HAP-1 (cell line): ENCODE results near the gene RNF8.
A peak's percentile ranks its signal among the peaks of the same experiment; 100 is the strongest.

Experiments used
- DNase-seq, 2 experiments: peaks; one replicate each; pipeline ENCODE4 v3.0.0-alpha.2; 2016 to 2020; ENCODE audit warnings: low spot score in 2 of 2
- H3K27me3 ChIP-seq: fragments of 250-450 bp; sonication (Bioruptor Pico); 2 replicates; pipeline ENCODE4 v1.5.1; 2020; ENCODE audit warnings: low read depth, mild to moderate bottlenecking, moderate library complexity
- H3K36me3 ChIP-seq: fragments of 250-450 bp; sonication (Bioruptor Pico); replicated peaks from 2 replicates; pipeline ENCODE4 v1.5.1; 2020; ENCODE audit warnings: mild to moderate bottlenecking
- H3K4me1 ChIP-seq: fragments of 250-450 bp; sonication (Bioruptor Pico); 2 replicates; pipeline ENCODE4 v1.5.1; 2020; ENCODE audit warnings: mild to moderate bottlenecking
- H3K4me3 ChIP-seq: fragments of 250-450 bp; sonication (Bioruptor Pico); 2 replicates; pipeline ENCODE4 v1.5.1; 2020; ENCODE audit warnings: mild to moderate bottlenecking, moderate library complexity
- H3K9me3 ChIP-seq: fragments of 250-450 bp; sonication (Bioruptor Pico); 2 replicates; pipeline ENCODE4 v1.5.1; 2020; ENCODE audit warnings: mild to moderate bottlenecking, moderate library complexity
- in situ Hi-C: fragments of 300-500 bp; cut with MboI; formaldehyde crosslinking; loops from 3 replicates; pipeline ENCODE4 v1.14.3; 2020; ENCODE audit warnings: low sequenced_read_pairs, inconsistent platforms, mixed read lengths

RNF8 gene

DNA sequence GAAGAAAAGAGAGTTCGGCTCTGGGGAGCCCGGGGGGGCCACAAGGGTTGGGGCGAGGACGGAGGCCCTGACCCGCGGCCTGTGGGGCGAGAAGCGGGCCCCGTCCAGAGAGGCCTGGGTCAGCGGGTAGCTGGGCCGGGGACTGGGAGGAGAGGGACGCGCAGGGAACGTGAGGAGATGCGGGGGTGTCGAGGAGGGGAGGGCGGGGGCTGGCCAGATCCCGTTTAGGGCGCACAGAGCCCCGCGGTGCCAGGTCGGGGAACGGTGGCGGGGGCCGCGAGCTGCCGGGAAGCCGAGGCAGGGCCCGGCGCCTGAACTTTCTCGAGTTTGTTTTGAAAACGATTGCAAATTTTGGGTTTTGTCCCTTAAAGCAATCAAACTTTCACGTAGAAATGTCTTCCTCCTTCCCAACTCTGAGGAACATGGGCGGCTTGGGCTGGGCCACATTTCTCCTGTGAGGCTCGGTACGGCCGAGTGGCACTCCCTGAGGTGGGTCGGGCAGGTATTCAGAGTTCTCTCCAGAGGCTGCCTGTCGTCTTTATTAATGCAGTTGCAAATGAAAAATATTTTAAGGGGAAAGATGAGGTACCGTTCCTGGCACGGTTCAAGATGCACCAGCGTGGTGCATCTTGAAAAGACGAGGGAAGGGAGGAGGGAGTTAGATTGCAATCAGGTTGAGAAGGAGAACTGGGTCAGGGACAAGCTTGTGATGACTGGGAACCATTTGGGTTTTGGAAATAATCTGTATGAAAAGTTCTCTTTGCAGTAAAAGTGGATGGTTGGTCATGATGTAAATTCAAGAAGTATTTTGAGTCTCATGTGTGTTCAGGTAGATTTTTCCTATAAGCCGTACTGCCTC lies 972 bp downstream of the RNF8 start:
- Histone ChIP-seq H3K9me3 (no peaks in the 10 kb centered on the region), H3K27me3 (no peaks in the 10 kb centered on the region), H3K36me3 (no peaks in the 10 kb centered on the region; the same call in 1 of the 2 replicates), H3K4me3 (peak overlapping the region; percentile 95), H3K4me1 (peaks cover 9% of the 10 kb centered on the region)
- in situ Hi-C loops, result no loop called here
- peak in 1 of 2 experiments; percentile 41 for DNase-seq

- Histone ChIP-seq H3K36me3 (peaks cover 13% of the 10 kb centered on the region), H3K4me3 (no peak overlapping the region), H3K27me3 (no peaks in the 10 kb centered on the region), H3K4me1 (peaks cover 9% of the 10 kb centered on the region), H3K9me3 (no peaks in the 10 kb centered on the region)
- in situ Hi-C loops, result no loop called here
- DNase-seq, result no peak
Measured at GRCh38 chr6:37357288-37357687, 3.5 kb downstream of the RNF8 start.

DNA sequence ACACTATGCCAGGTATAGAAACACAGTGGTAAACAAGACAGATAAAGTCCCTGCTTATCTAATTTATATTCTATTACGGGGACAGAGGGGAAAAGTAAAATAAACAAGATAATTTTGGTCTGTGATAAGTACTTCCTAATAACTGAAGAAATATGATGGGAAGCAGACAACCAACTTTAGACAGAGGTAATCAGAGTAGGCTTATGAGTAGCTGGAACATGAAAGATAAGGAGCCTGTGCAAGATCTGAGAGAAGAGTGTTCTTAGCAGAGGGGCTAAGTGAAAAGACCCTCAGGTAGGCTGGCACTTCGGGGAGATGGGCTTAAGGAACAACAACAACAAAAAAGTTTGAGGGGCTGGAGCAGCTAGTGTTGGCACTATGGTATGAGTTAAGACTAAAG lies 4.1 kb downstream of the RNF8 start:
- Histone ChIP-seq H3K4me1 (peaks cover 9% of the 10 kb centered on the region), H3K4me3 (no peak overlapping the region), H3K27me3 (no peaks in the 10 kb centered on the region), H3K36me3 (peaks cover 17% of the 10 kb centered on the region), H3K9me3 (no peaks in the 10 kb centered on the region)
- no peak for DNase-seq
- in situ Hi-C loops, result no loop called here

DNA sequence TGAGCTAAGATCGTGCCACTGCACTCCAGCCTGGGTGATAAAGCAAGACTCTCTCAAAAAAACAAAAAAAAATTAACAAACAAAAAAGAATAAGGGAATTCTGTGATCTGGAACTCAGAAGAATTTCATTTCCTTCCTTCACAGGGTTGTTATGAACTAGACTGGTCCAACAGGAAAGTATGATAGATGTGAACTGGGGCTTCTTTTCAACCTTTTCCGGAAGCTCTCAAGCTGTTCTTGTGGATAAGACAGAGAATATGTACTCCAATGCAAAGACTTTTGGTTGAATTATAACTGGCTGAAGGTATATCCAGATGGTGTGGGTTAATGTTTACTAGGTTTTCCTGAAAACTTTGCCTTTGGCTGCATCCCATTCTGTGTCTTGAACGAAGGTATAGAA lies 5.3 kb downstream of the RNF8 start:
- in situ Hi-C loops, result no loop called here
- H3K4me1 ChIP-seq, result peaks cover 5% of the 10 kb centered on the region; the same call in 1 of the 2 replicates
- H3K9me3 ChIP-seq, result no peaks in the 10 kb centered on the region
- H3K4me3 ChIP-seq, result no peak overlapping the region
- peaks cover 21% of the 10 kb centered on the region for H3K36me3 ChIP-seq
- DNase-seq, result no peak
- H3K27me3 ChIP-seq, result no peaks in the 10 kb centered on the region

DNA sequence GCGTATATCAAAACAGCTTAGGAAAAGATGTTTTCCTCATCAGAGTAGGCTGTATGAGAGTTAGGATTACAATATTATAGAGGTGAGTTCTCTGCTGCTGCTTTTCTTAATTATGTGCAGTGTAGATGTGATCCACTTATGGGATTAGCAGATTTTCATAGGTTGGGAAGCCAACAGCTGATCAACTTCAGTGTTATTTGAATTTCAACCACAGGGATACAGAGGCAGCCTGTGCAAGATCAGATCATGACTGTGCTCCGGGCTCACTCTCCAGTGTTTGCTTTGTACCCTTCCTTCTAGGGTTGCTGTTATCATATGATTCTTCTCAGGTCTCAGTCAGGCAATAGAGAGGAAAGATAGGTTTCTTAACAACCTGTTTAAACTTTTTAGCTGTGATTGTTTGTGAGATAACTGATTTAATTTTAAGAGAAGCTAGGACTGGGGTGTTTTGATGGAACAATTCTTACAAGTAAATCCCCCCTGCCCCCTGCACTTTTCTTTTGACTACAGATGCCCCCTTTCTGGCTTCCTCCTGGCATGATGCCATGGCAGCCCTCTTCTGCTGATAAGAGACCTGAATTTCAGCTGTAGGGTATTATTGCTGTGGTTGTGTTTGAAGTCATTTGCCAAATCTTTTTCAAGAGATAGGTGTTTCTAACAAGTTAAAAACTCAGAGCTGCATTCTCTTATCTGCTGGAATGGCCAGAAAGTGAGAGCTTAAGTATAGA lies 8.5 kb downstream of the RNF8 start:
- in situ Hi-C loops, result no loop called here
- Histone ChIP-seq H3K27me3 (no peaks in the 10 kb centered on the region), H3K4me3 (no peak overlapping the region), H3K36me3 (peaks cover 29% of the 10 kb centered on the region), H3K4me1 (peaks cover 2% of the 10 kb centered on the region; the same call in 1 of the 2 replicates), H3K9me3 (no peaks in the 10 kb centered on the region)
- DNase-seq, result no peak

DNA sequence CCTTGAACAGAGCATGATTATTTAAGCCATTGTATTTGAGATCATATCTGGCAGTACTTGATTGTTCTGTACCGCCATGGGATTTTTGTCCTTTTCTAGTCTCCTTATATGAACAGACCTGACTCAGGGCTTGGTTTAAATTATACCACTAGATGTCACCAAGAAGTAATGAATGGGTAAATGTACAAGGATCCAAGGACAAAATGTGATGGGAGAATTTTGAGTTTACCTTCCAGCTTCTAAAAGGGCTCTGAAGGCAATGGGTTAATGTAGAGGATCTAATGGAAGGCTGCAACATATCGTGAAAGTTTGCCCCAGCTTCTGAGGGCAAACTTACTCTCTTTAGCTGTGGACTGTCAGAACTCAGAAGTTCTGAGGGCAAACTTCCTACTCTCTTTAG lies 12.0 kb downstream of the RNF8 start:
- Histone ChIP-seq H3K4me1 (no peaks in the 10 kb centered on the region), H3K9me3 (no peaks in the 10 kb centered on the region), H3K36me3 (peaks cover 53% of the 10 kb centered on the region), H3K4me3 (no peak overlapping the region), H3K27me3 (no peaks in the 10 kb centered on the region)
- in situ Hi-C loops, result no loop called here
- DNase-seq, result peak in 1 of 2 experiments; percentile 25

- H3K36me3 ChIP-seq, result peaks cover 45% of the 10 kb centered on the region
- DNase-seq, result no peak
- in situ Hi-C loops, result no loop called here
- no peaks in the 10 kb centered on the region for H3K9me3 ChIP-seq
- H3K4me3 ChIP-seq, result no peak overlapping the region
- H3K27me3 ChIP-seq, result no peaks in the 10 kb centered on the region
- H3K4me1 ChIP-seq, result no peaks in the 10 kb centered on the region
Measured at GRCh38 chr6:37366910-37367309, 13.1 kb downstream of the RNF8 start.

- H3K4me3 ChIP-seq, result no peak overlapping the region
- no peaks in the 10 kb centered on the region for H3K9me3 ChIP-seq
- no peaks in the 10 kb centered on the region for H3K4me1 ChIP-seq
- no peak for DNase-seq
- H3K27me3 ChIP-seq, result no peaks in the 10 kb centered on the region
- in situ Hi-C loops, result no loop called here
- peaks cover 48% of the 10 kb centered on the region for H3K36me3 ChIP-seq
Measured at GRCh38 chr6:37368961-37369320, 15.2 kb downstream of the RNF8 start.

GRCh38 chr6:37369321-37370201 lies 15.8 kb downstream of the RNF8 start:
- Histone ChIP-seq H3K9me3 (no peaks in the 10 kb centered on the region), H3K36me3 (peaks cover 51% of the 10 kb centered on the region), H3K4me1 (no peaks in the 10 kb centered on the region), H3K27me3 (no peaks in the 10 kb centered on the region), H3K4me3 (no peak overlapping the region)
- in situ Hi-C loops, result no loop called here
- DNase-seq, result no peak

DNA sequence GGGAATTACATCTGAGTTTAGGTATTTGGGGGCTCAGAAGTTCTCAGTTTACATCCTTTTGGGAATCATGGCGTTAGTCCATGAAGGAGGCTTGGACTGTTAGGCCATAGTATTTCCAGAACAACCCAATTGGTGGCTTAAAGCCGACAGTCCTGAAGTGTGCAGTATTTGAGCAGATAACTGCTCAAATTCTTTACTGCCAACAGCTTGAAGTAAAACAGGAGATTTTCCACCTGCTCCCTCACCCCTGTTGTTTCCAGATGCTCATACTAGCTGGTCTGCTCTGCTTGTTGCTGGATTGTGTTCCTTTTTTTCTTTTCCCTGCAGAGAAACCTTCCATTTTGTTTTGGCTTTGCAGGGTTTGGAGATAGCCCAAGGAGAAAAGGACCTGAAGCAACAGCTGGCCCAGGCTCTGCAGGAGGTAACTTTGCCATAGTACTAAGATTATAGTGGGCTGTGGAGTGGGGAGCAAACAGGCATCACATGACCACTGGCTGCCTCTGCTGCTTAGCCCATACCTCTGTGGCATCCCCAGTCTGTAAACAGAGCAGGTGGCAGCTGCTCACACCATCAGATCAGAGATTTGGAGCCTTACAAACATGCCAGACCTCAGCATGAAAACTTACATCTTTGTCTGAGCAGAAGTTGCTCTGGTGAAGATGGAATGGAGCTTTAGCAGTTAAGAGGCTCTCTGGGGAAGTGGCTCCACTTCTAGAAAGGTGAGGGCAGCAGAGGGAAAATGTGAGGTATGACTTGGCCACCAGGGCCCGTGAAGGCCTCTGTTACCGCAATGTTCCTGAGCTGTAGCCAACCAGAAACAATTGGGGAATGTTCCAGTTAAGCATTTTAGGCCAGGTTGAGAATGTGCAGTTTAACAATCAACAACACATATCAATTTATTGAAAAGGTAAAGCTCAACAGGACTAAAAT lies 17.6 kb downstream of the RNF8 start:
- H3K4me1 ChIP-seq, result no peaks in the 10 kb centered on the region
- H3K36me3 ChIP-seq, result peaks cover 51% of the 10 kb centered on the region
- in situ Hi-C loops, result no loop called here
- DNase-seq, result no peak
- no peaks in the 10 kb centered on the region for H3K9me3 ChIP-seq
- no peak overlapping the region for H3K4me3 ChIP-seq
- no peaks in the 10 kb centered on the region for H3K27me3 ChIP-seq

- in situ Hi-C loops, result no loop called here
- Histone ChIP-seq H3K9me3 (no peaks in the 10 kb centered on the region), H3K4me1 (no peaks in the 10 kb centered on the region), H3K36me3 (peaks cover 47% of the 10 kb centered on the region), H3K4me3 (no peak overlapping the region), H3K27me3 (no peaks in the 10 kb centered on the region)
- no peak for DNase-seq
Measured at GRCh38 chr6:37372116-37372515, 18.3 kb downstream of the RNF8 start.

DNA sequence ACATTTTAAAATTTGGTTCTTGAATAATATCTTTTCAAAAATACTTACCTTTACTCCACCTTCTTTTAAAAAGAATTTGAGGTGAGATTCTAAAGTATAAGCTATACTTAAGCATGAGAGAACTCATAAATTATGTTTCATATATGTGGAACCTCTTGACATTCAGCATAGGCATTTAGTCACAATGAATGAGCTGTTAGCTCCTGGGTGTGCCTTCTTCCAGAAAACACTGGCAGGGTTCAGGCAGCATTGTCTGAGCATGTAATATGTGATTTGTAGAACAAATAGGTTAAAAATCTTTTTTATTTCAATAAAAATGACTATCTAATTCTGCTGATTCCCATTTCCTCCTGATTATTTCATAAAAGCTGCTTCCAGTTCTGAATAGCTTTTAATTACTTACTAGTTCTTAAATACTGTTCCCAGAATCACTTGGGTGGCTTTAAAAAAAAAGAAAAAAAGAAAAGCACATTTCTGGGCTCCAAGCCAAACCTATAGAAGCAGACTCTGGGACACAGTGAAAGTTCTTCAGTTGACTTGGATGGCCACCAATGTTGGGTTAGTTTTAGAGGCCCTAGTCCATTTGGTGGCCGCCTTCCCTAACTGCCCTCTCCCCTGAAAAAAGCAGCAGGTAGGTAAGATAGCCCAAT lies 20.2 kb downstream of the RNF8 start:
- no peak for DNase-seq
- Histone ChIP-seq H3K27me3 (no peaks in the 10 kb centered on the region), H3K9me3 (no peaks in the 10 kb centered on the region), H3K4me3 (no peak overlapping the region), H3K4me1 (no peaks in the 10 kb centered on the region), H3K36me3 (peaks cover 42% of the 10 kb centered on the region)
- in situ Hi-C loops, result no loop called here
